CD4-positive, alpha-beta T cell treated with Interleukin-21 for 1 hour (primary cell): ENCODE data around the gene TMEM61.

Experiments used
- DNase-seq: peaks from one replicate; pipeline ENCODE4 v3.0.0-alpha.2; 2020

The TMEM61 gene

DNA sequence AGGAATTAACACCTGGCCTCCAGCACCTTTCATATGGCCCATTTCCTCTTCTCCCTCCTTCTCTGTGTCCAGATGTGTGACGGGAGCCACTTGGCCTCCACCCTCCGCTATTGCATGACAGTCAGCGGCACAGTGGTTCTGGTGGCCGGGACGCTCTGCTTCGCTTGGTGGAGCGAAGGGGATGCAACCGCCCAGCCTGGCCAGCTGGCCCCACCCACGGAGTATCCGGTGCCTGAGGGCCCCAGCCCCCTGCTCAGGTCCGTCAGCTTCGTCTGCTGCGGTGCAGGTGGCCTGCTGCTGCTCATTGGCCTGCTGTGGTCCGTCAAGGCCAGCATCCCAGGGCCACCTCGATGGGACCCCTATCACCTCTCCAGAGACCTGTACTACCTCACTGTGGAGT, 5.6 kb downstream of the TMEM61 start:
- DNase-seq: no peak

DNA sequence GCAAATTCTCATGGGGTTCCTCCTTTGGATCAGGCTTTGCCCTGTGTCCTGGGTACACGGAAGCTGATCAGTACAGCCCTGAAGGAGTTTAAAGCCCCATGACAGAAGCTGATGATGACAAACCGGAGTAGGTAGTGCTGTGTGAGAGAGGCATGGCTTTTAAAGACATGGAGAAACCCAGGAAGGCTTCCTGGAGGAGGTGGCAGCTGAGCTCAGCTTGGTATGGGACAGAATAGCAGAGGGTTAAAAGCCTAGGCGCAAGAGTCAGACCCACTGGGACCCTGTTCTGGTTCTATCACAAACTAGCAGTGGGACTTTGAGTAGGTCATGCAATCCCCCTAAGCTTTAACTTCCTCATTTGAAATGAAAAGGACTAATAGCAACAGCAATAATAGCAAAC, 6.1 kb downstream of the TMEM61 start:
- DNase-seq: no peak

GRCh38 chr1:54987427-54987826, 7.0 kb downstream of the TMEM61 start:
- DNase-seq: no peak

DNA sequence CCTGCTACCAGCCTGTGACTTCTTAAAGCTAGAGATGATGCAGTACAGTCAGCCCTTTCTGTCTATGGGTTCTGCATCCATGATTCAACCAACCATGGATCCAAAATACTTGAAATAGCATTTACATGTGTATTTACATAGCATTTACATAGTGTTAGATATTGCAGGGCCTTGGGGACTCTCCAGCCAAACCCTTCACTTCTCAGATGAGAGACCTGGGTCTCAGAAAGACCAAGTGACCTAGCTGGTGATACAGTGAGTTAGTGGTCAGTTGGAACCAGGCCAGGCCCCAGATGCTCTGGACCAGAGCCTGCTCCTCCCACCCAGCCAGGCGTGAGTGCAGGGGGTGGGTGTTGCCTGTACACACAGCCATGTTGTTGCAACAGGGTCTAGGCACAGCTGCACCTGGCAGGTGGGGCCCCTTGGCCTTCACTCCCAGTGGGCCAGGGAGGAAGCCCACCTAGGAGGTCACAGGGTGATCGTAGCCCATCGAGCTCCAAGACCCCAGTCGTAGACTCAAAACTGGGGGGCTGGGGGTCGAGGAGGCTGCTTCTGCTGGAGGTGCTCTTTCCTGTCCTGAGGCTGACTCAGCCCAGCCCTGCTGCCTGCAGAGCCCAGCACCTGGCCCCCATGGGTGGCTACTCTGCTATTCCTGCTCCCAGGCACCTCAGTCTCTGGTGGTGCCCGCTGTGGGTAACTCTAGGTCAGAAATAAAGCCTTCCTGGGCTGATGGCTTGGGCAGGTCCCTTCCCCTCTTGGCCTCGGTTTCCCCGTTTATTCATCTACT, 7.7 kb downstream of the TMEM61 start:
- DNase-seq: no peak

GRCh38 chr1:54988975-54989374, 8.5 kb downstream of the TMEM61 start:
- DNase-seq: no peak

- DNase-seq: no peak
These were observed 9.0 kb downstream of the TMEM61 start for GRCh38 chr1:54989473-54989872.

DNA sequence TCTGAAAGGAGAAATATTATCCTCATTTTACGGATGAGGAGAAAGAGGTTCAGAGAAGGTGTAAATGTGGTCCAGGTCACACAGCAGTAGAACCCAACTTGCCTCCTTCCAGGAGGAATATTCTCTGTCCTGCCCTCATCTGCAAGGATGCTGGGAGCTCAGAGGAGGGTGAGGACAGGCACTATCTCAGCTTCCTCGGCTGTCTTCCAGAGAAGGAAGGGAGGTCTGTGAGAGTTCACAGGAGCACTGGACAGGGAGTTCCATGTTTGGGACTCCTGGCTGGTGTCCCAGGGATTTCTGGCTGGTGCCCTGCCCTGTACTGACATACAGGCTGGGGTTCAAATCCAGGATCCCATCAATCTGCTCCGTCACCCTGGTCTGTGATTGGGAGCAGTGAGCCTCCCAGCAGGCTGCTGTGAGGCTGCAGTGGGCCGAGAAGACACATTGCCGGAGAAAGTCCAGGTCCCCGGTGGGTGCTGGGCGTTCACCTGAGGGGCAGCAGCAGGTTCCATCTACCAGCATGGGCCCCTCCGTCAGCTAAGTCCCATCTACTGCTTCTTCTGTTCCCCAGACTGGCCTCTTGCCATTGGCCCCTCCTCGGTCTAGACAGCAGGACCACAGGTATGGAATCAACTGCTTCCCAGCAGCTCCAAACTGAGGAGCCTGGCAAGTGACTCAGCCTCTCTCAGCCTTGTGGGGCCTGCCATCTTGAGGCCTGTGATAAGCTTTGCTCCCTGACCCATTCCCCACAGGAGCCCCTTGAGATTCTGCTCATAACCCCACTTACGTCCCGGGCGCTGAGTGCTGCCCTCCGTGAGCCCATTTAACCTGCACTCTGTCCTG, 9.8 kb downstream of the TMEM61 start:
- no peak for DNase-seq

- no peak for DNase-seq
These were observed 10.5 kb downstream of the TMEM61 start for GRCh38 chr1:54990916-54991315.

DNA sequence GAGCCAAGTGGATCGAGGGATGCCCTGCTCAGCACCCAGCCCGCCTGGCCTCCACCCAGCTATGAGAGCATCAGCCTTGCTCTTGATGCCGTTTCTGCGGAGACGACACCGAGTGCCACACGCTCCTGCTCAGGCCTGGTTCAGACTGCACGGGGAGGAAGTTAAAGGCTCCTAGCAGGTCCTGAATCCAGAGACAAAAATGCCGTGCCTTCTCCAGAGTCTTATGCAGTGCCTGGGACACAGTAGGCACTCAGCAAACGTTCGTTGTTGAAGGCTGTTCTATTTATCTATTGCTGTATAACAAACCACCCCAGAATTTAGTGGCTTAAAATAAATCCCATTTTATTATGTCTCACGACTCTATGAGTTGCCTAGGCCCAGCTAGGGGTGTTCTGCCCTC, 11.5 kb downstream of the TMEM61 start:
- DNase-seq: no peak

GRCh38 chr1:54993140-54993539, 12.7 kb downstream of the TMEM61 start:
- DNase-seq: no peak

DNA sequence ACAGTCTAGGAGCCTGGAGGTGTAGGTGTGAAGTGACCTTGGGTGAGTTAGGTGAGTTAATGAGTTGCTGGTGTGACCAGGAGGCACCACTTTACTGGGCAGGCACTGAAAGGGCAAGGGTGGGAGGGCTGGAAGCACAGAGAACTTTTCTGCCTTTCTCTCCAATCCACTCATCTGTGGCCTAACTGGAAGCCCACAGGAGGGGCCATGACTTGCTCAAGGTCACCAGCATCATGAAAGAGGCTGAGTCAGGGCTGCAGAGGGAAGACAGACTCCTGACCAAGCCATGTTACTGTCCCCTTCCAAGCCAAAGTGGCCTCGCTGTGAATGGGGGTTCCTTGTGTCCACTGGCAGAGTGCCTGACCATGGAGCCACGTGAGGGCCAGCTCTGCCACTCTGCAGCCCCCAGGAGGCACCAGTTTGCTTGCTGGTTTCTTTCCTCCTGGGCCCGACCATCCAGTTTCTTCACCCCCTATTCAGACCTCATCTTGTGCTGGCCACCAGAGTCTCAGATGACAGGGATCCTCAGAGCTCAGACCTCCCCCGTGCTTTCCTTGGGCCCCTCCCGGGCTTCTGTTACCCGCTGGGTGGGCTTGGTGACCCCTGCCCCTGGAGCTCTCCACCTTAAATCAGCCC, 14.0 kb downstream of the TMEM61 start:
- DNase-seq: no peak

- no peak for DNase-seq
These were observed 14.8 kb downstream of the TMEM61 start for GRCh38 chr1:54995013-54995760.

- DNase-seq: peak; percentile 67
These were observed 15.4 kb downstream of the TMEM61 start for GRCh38 chr1:54995835-54996234.

DNA sequence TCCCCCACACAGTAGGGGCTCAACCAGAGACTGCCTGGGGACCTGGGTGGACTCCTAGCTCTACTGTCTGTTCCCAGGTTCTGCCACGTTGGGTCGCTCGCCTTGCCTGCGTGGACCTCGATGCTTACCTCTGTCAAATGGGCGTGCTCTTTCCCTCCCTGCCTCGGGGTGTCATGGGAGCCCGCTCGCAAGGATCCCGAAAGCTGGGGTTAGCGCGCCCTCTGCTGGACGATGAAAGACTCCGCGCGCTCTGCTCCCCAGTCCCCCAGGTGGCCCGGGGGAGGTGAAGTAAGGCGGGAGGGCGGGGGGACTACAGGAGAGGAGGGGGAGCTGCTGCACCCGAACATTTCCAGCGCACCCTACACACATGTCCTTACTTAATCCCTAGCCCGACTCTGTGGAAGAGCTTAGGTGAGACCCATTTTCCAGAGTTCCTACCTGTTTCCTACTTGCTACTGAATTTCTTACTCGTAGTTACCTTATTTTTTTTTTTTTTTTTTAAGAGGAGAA, 16.0 kb downstream of the TMEM61 start:
- peak; percentile 83 for DNase-seq

GRCh38 chr1:54996869-54997710, 16.7 kb downstream of the TMEM61 start:
- DNase-seq: no peak

DNA sequence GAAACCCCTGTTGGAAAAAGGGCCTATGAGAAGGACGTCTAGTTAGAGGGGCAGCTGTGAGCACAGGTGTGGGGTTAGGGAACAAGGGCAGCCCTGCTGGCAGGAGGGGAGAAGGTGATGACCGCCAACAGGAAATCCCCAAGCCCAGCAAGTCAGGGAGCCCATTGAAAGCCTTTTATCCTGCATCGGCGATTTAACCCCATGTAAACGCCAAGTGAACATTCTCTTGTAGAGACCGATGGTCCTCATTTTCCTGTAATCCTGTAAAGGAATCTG, 17.2 kb downstream of the TMEM61 start:
- DNase-seq: no peak

DNA sequence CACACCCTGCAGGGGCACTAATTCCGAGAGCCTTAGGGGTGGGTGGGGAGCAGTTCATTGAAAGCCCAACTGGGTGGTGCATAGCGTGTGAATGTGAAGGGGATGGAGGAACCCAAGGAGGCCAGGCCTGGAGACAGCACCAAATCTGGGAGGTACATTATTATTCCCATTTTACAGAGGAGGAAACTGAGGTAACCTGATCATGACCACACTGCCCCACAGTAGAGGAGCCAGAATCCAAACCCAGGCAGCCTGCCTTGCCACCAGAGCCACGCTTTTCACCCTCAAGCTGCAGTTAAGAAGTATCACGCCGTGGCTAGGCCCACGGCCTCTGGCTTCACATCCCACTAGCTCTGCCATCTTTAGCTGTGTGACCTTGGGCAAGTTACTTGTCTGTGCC, 17.7 kb downstream of the TMEM61 start:
- DNase-seq: no peak

DNA sequence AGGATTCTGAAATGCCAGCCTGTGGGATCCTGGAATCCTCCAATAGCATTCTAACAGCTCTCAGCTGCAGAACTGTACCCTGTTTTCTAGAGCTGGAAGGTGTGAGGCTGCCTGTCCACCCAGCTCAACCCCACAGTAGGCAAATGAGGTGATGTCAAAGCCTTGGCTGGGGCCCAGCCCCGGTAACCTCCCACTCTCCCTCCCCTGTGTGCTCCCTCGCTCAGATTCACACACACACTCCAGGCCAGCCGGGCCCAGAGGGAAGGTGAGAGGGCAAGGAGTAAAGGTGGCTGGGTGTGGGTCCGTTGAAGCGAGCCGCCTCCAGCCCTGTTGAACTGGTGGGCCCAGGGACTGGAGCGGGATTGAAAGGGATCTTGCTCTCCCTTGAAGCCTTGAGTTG, 18.2 kb downstream of the TMEM61 start, which contains the start of gene BSND:
BSND (plus strand) TSS at position 257 of the 400 bp plus-strand sequence. CDS start 254 bp downstream, outside the sequence.
- DNase-seq: no peak

GRCh38 chr1:55000110-55001085, 20.0 kb downstream of the TMEM61 start:
- no peak for DNase-seq

GRCh38 chr1:55001311-55001710, 20.9 kb downstream of the TMEM61 start:
- no peak for DNase-seq

DNA sequence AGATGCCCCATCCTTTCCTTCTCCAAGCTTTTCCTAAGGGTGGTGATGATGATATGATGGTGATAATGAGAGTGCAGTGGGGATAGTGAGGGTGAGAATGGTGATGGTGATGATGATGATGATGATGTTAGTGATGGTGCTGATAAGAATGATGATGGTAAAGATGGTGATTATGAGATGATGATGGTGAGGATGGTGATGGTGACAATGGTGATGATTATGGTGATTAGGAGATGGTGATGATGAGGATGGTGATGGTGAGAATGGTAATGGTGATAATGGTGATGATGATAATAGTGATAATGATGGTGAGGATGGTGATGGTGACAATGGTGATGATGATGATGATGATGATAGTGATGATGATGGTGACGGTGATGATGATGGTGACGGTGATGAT, 22.3 kb downstream of the TMEM61 start:
- DNase-seq: no peak
